IPS-18c (cell line): Measurements from ENCODE around the gene SNX13.
A peak's percentile ranks its signal among the peaks of the same experiment; 100 is the strongest.
"Not testable (repeated sequence)": the region's sequence is repeated elsewhere in the genome, so short reads cannot be mapped to it uniquely, and the experiment has no call there.

Experiments
- H3K4me3 ChIP-seq: 2 replicates; pipeline ENCODE4 v1.7.0; 2013; ENCODE audit warnings: low read depth, mild to moderate bottlenecking, low read length, moderate library complexity; ENCODE audit not compliant: insufficient read depth
- H3K9me3 ChIP-seq: one replicate; pipeline ENCODE4 v1.6.1; 2013; ENCODE audit warnings: mild to moderate bottlenecking, low read length, moderate library complexity; ENCODE audit not compliant: control insufficient read depth, insufficient read depth

SNX13 gene

GRCh38 chr7:17844514-17845196 lies 95.6 kb downstream of the SNX13 start:
- Histone ChIP-seq H3K9me3 (no peaks in the 10 kb centered on the region), H3K4me3 (no peak overlapping the region)

DNA sequence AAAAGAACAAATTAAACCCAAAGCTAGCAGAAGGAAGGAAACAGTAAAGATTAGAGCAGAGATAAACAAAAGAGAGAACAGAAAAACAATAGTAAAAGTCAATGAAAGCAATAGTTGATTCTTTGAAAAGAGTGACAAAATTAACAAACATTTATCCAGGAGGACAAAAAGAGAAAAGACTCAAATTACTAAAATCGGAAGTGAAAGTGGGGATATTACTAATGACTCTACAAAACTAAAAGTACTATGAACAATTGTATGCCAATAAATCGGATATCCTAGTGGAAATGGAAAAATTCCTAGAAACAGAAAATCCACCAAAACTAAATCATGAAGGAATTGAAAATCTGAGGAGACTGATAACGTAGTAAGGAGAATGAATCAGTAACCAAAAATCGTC lies 96.3 kb downstream of the SNX13 start:
- Histone ChIP-seq H3K4me3 (no peak overlapping the region), H3K9me3 (no peaks in the 10 kb centered on the region)

DNA sequence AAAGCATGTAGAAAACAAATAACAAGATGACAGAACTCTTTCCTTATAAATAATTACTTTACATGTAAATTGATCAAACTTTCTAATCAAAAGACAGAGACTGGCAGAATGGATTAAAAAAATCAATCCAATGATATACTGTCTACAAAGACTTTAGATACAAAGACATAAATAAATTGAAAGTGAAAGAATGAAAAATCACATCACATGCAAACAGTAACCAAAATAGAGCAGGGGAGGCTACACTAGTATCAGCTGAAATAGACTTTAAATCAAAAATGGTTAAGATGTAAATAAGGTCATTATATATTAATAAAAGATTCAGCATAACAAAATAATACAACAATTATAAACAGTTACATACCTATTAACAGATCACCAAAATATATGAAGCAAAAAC lies 97.3 kb downstream of the SNX13 start:
- no peak overlapping the region for H3K4me3 ChIP-seq
- no peaks in the 10 kb centered on the region for H3K9me3 ChIP-seq

DNA sequence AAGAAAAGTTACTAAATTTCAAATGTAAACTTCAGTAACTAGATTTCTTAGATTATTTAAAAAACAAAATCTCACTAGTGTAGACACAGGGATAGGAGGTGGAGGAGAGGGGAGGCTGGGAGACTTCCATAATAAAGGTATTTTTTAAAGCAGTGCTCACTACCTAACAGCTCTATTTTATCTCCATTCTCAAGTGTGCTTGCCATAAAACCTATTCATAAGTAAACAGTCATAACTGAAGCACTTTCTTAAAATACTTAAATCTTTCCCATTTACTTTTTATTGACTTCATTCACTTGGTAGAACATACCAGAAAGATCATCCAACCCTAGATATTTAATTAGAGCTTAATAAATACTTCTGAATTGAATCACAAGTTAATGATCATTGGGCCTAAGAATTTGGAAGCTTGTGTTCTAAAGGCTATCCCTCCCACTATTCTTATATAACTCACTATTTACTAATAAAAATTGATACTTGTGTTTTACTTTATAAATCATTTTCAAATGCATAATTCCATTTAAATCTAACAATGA lies 107.4 kb downstream of the SNX13 start:
- Histone ChIP-seq H3K9me3 (no peaks in the 10 kb centered on the region), H3K4me3 (no peak overlapping the region)

DNA sequence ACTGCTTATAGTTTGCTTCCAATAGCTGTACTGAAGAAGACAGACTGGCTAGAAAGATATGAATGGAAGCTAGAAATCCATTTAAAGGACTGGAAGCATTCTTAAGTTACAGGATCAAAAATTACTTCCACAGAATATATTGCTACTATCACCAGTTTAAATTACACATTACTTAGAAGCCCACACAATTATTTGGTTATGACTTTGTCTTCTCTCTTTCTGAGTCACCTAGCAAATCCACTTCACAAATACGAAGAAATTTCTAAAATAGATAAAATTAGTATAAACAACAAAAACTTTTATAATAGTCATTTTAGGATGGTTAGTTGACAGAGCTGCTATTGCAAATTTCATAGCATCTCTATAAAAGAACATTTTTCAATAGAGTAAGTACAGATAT lies 108.1 kb downstream of the SNX13 start:
- no peaks in the 10 kb centered on the region for H3K9me3 ChIP-seq
- no peak overlapping the region for H3K4me3 ChIP-seq

GRCh38 chr7:17830206-17830605 lies 110.1 kb downstream of the SNX13 start:
- Histone ChIP-seq H3K4me3 (no peak overlapping the region), H3K9me3 (no peaks in the 10 kb centered on the region)

DNA sequence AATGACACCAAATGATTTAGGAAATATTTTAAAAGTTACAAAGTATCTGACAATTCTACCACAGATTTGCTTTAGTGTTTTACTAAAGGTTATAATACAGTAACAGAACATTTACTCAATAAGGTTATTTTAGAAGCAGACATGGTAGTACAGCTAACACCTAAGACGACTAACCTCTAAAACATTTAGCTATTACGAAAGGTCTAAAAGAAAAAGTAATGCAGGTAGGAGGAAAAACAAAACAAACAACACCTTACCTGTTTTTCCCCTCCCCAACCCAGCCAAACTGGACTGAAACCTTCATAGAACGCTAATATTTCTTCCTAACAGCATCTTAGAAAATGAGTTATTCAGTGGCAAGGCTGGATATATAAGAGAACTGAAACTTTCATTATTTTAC lies 111.3 kb downstream of the SNX13 start:
- Histone ChIP-seq H3K9me3 (no peaks in the 10 kb centered on the region), H3K4me3 (no peak overlapping the region)

DNA sequence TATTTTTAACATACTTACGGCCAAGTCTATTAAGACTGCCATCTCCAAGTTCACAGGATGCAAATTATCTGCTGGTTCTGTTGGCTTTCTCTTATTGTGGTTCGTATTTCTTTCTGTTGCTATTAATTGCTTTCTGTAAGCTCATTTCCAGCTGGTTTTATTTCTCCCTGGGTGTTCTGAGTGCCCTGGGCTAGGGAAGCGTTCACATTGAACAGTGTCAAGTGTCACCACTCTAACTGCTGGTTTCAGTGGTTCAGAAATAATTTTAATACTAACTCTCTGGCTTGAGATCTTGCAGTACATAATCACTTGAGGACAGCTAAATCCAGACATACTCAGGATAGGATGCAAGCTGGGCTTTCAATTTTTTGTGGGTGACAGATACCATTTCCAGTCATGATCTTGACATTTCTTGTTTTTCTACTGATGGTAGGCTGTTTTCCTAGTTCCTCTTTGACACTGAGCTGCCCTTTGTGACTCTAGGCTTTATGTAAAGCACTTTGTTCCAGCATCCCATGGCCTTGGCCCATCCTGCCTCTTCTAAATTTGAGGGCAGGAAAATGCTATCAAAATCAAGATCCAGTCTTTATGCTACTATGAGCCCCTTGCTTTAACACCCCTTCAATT lies 117.6 kb downstream of the SNX13 start:
- H3K9me3 ChIP-seq: no peaks in the 10 kb centered on the region
- no peak overlapping the region for H3K4me3 ChIP-seq

DNA sequence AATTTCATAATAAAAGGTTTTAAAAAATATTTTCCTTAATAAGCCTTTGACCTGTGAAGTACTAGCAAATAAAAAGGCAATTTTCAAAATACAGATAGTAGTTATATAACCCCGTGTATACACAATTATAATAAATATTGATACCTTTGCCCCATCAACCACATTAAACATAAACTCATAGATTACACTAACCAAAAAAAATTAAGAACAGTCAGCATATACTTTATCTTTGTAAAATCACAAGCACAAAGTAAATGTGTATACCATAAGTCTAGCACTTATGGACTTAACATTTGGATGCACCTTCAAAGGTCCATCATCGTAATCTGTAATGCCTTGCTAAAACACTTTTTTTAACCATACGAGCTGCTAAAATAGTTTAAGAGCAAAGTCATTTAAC lies 123.4 kb downstream of the SNX13 start:
- Histone ChIP-seq H3K4me3 (no peak overlapping the region), H3K9me3 (no peaks in the 10 kb centered on the region)

DNA sequence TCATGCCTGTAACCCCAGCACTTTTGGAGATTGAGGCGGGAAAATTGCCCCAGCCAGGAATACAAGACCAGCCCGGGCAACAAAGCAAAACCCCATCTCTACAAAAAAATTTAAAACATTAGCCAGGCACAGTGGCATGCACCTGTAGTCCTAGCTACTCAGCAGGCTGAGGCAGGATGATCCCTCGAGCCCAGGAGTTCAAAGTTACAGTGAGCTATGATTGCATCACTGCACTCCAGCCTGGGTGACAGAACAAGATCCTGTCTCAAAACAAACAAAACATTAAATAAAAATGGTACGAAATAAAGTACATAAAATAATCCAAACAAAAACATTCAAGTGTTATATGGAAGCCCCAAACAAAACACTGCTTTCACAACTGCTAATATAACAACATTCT lies 125.0 kb downstream of the SNX13 start:
- no peaks in the 10 kb centered on the region for H3K9me3 ChIP-seq
- H3K4me3 ChIP-seq: no peak overlapping the region

DNA sequence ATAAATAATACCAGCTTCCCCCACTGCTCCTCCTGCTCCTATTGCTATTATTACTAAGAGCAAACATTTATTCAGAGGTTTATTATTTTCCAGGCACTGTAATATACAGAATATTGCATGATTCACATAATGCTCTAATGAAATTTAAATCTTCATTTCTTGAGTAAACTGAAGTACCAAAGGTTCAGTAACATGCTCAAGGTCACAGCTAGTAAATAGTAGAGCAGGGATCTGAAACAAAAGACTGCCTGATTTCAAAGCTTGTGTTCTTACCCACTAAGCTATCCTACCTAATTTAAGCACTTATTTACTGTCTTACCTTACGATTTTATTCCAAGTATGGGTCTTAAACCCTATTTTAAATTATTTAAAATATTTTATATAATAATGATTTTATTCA lies 126.2 kb downstream of the SNX13 start:
- no peak overlapping the region for H3K4me3 ChIP-seq
- H3K9me3 ChIP-seq: no peaks in the 10 kb centered on the region

DNA sequence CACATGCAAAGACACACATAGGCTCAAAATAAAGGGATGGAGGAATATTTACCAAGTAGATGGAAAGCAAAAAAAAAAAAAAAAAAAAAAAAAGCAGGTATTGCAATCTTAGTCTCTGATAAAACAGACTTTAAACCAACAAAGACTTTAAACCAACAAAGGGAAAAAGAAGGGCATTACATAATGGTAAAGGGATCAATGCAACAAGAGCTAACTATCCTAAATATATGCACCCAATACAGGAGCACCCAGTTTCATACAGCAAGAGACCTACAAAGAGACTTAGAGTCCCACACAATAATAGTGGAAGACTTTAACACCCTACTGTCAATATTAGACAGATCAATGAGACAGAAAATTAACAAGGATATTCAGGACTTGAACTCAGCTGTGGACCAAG lies 131.1 kb downstream of the SNX13 start:
- not testable (repeated sequence) for H3K4me3 ChIP-seq, H3K9me3 ChIP-seq

GRCh38 chr7:17807242-17807641 lies 133.1 kb downstream of the SNX13 start:
- peak overlapping the region; percentile 9; the same call in 1 of the 2 replicates for H3K4me3 ChIP-seq
- H3K9me3 ChIP-seq: no peaks in the 10 kb centered on the region

- Histone ChIP-seq H3K4me3 (no peak overlapping the region), H3K9me3 (no peaks in the 10 kb centered on the region)
Measured at GRCh38 chr7:17806631-17807030, 133.7 kb downstream of the SNX13 start.

GRCh38 chr7:17802056-17802455 lies 138.2 kb downstream of the SNX13 start:
- Histone ChIP-seq H3K9me3 (no peaks in the 10 kb centered on the region), H3K4me3 (no peak overlapping the region)

DNA sequence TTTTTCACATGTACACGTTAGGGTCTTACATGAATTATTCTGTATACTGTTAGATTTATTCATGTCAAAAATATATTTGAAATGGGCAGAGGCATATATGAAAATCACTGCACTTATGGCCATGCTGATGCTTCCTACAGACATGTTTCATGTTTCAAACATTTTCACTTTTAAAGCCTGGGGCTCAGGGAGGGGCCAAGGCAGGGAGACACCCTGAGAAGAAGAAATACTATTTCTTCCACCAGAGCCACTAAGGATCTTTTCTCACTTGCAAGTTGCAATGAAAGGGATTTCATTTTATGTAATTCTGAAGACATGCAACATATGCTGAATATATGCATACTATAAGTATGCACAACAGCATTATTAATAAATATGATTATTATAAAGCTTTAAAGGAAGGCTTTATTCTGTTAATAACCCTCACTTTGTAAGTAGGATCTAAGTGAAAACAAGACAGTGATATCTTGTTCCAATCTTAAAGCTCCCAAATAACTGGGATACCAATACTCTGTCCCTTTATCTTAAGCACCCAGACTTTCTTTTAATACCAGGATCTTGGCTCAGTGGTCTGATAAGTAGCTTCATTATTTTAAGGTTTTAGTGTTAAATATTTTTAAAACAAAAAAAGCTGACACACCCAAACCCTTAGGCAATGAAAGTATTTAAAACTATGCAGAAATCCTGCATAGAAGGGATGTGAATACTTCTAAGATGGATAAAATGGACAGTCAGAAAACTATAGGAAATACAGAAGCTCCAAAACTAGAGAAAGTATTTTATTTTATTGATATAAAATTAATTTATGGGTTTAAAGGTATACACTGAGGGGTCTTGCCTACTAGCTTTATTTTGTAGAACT lies 148.0 kb downstream of the SNX13 start:
- no peaks in the 10 kb centered on the region for H3K9me3 ChIP-seq
- H3K4me3 ChIP-seq: no peak overlapping the region

DNA sequence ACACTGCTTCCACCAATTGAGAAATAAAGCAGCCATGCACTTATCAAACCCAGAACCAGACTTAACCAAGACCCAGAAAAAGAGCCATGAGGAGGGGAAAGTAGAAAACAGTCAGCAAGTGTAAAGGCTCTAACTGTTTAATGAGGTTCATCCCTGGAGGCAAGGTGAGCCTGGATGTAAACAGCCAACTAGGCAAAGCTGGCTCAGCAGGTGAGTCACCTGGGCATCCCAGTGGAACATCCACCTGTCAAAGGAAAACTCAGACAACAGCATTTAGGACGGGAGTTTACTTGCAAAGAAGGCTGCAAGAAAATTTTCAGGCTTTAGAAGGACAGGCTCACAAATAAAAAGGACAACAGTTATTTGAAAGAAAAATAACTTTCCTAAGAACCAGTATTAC lies 153.0 kb downstream of the SNX13 start:
- Histone ChIP-seq H3K9me3 (no peaks in the 10 kb centered on the region), H3K4me3 (no peak overlapping the region)

- H3K4me3 ChIP-seq: no peak overlapping the region
- no peaks in the 10 kb centered on the region for H3K9me3 ChIP-seq
Measured at GRCh38 chr7:17786314-17786852, 153.9 kb downstream of the SNX13 start.
